DND-41 (cell line): Measurements from ENCODE around the gene HLCS.

ENCODE experiments used
- EZH2 ChIP-seq: IDR thresholded peaks from 3 replicates; pipeline ENCODE4 v1.6.1; 2012; ENCODE audit warnings: borderline replicate concordance, low read depth, mild to moderate bottlenecking, moderate library complexity, low read length, inconsistent platforms; ENCODE audit not compliant: severe bottlenecking
- TF ChIP-seq, protein P1 (sequence below): IDR thresholded peaks from 2 replicates; pipeline ENCODE4 v1.5.1; 2012; ENCODE audit warnings: borderline replicate concordance, low read length, moderate library complexity, mild to moderate bottlenecking; ENCODE audit not compliant: poor library complexity, severe bottlenecking; ENCODE audit errors: extremely low read depth

DNA sequence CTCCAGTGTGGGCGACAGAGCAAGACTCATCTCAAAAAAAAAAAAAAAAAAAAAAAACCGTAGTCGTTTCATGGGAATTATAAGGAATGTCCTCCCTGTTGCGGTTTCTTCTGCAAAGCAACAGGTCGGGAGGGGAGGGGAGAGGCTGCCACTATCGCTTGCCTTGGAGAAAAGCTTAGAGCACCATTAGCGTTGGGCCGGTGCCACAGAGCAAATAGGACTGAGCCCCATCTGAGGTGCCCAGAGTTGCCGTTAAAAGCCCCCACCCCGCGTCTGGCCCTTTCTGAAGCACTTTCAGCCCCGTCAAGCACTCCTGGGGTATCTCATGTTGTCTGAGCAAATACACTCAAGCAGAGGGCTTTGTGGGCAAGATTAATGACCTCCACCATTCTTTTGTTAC, 42.3 kb upstream of the HLCS start:
- TF ChIP-seq, protein P1, sequence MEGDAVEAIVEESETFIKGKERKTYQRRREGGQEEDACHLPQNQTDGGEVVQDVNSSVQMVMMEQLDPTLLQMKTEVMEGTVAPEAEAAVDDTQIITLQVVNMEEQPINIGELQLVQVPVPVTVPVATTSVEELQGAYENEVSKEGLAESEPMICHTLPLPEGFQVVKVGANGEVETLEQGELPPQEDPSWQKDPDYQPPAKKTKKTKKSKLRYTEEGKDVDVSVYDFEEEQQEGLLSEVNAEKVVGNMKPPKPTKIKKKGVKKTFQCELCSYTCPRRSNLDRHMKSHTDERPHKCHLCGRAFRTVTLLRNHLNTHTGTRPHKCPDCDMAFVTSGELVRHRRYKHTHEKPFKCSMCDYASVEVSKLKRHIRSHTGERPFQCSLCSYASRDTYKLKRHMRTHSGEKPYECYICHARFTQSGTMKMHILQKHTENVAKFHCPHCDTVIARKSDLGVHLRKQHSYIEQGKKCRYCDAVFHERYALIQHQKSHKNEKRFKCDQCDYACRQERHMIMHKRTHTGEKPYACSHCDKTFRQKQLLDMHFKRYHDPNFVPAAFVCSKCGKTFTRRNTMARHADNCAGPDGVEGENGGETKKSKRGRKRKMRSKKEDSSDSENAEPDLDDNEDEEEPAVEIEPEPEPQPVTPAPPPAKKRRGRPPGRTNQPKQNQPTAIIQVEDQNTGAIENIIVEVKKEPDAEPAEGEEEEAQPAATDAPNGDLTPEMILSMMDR: no peak
- no peak for TF ChIP-seq EZH2
